ENCODE results near the gene MUC2.

- TF ChIP-seq EP300 (IDR thresholded peaks at IDR 0.05) (no peak), POLR2A (IDR thresholded peaks at IDR 0.05) (no peak)
- TF ChIP-seq, protein P1, sequence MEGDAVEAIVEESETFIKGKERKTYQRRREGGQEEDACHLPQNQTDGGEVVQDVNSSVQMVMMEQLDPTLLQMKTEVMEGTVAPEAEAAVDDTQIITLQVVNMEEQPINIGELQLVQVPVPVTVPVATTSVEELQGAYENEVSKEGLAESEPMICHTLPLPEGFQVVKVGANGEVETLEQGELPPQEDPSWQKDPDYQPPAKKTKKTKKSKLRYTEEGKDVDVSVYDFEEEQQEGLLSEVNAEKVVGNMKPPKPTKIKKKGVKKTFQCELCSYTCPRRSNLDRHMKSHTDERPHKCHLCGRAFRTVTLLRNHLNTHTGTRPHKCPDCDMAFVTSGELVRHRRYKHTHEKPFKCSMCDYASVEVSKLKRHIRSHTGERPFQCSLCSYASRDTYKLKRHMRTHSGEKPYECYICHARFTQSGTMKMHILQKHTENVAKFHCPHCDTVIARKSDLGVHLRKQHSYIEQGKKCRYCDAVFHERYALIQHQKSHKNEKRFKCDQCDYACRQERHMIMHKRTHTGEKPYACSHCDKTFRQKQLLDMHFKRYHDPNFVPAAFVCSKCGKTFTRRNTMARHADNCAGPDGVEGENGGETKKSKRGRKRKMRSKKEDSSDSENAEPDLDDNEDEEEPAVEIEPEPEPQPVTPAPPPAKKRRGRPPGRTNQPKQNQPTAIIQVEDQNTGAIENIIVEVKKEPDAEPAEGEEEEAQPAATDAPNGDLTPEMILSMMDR (IDR thresholded peaks at IDR 0.05), result no peak
Observed at GRCh38 chr11:1082728-1083620, 8.3 kb downstream of the MUC2 start.

Measured in stomach (tissue), 4 donors.